ENCODE data around the gene ISM1.

The ISM1 gene

GRCh38 chr20:13249798-13250170 is 28.7 kb downstream of the ISM1 start:
- TF ChIP-seq, protein P1, sequence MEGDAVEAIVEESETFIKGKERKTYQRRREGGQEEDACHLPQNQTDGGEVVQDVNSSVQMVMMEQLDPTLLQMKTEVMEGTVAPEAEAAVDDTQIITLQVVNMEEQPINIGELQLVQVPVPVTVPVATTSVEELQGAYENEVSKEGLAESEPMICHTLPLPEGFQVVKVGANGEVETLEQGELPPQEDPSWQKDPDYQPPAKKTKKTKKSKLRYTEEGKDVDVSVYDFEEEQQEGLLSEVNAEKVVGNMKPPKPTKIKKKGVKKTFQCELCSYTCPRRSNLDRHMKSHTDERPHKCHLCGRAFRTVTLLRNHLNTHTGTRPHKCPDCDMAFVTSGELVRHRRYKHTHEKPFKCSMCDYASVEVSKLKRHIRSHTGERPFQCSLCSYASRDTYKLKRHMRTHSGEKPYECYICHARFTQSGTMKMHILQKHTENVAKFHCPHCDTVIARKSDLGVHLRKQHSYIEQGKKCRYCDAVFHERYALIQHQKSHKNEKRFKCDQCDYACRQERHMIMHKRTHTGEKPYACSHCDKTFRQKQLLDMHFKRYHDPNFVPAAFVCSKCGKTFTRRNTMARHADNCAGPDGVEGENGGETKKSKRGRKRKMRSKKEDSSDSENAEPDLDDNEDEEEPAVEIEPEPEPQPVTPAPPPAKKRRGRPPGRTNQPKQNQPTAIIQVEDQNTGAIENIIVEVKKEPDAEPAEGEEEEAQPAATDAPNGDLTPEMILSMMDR (conservative IDR thresholded peaks at IDR 0.05) = no peak
- TF ChIP-seq ZFX (IDR thresholded peaks at IDR 0.05) = no peak
- no peak overlapping the region for H3K27ac ChIP-seq

- H3K27ac ChIP-seq = no peak overlapping the region
- TF ChIP-seq, protein P1 (conservative IDR thresholded peaks at IDR 0.05) = no peak
- TF ChIP-seq ZFX (IDR thresholded peaks at IDR 0.05) = no peak
These were observed 29.2 kb downstream of the ISM1 start for GRCh38 chr20:13250251-13250650.

GRCh38 chr20:13251106-13251903 is 30.2 kb downstream of the ISM1 start:
- no peak overlapping the region for H3K27ac ChIP-seq
- no peak for TF ChIP-seq ZFX (IDR thresholded peaks at IDR 0.05)
- TF ChIP-seq, protein P1 (conservative IDR thresholded peaks at IDR 0.05) = no peak

GRCh38 chr20:13251904-13252297 is 30.8 kb downstream of the ISM1 start:
- H3K27ac ChIP-seq = no peak overlapping the region
- no peak for TF ChIP-seq ZFX (IDR thresholded peaks at IDR 0.05)
- TF ChIP-seq, protein P1 (conservative IDR thresholded peaks at IDR 0.05) = no peak

DNA sequence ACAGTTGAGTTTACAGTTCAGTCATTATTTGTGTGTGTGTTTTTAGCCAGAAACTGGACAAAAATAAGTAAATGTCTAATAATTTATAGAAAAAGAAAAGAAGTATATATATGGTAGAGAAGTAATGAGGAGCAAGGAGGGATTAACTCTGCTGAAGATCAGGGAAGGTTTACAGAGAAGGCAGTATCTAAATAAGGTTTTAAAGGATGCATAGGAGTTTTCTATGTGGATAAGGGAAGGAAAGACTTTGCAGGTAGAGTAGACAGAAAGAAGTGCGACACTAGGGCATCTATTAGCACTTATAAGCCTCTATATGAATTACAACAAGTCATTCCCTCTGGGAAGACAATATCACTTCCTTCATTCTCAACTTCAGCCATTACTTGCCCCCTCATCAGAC is 34.3 kb downstream of the ISM1 start:
- H3K27ac ChIP-seq = no peak overlapping the region

DNA sequence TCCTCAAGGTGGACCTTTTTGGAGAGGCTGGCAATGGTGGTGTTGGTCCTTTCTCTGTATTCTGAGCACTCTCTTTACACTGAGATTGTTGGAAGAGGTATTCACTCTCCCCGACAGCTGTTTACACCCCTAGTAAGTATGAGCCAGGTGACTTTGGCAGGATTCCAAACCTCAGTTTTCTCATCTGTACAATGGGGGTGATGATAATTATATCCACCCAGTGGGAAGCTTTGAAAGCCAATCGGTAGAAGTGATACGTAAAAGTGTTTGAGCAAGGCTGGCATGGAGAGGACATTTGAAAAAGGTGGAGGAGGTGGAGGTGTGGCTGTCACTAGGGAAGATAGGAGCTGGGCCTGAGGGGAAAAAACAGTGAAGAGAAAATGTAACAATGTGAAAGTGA is 35.5 kb downstream of the ISM1 start:
- H3K27ac ChIP-seq = no peak overlapping the region
- TF ChIP-seq ZFX (IDR thresholded peaks at IDR 0.05) = no peak
- TF ChIP-seq, protein P1 (conservative IDR thresholded peaks at IDR 0.05) = no peak

More for the DNA sequence above, 34.3 kb downstream of the ISM1 start:
- TF ChIP-seq, protein P1 (conservative IDR thresholded peaks at IDR 0.05) = no peak
- no peak for TF ChIP-seq ZFX (IDR thresholded peaks at IDR 0.05)

GRCh38 chr20:13259921-13260320 is 38.8 kb downstream of the ISM1 start:
- TF ChIP-seq, protein P1 (conservative IDR thresholded peaks at IDR 0.05) = no peak
- no peak for TF ChIP-seq ZFX (IDR thresholded peaks at IDR 0.05)
- no peak overlapping the region for H3K27ac ChIP-seq
